DND-41 (cell line): ENCODE results near the gene ACP4.

ENCODE experiments used
- ATAC-seq: fragments of 200-7000 bp; cut with Tn5 transposase; 3 replicates; pipeline ENCODE4 v1.9.1; 2021; ENCODE audit warnings: low read depth; ENCODE audit not compliant: insufficient read depth
- DNase-seq: peaks from one replicate; pipeline ENCODE4 v3.0.0-alpha.2; 2020
- H2AFZ ChIP-seq: 2 replicates; pipeline ENCODE4 v1.6.0; 2012; ENCODE audit warnings: low read depth, low read length
- H3K27ac ChIP-seq: 2 replicates; pipeline ENCODE4 v1.5.1; 2012; ENCODE audit warnings: low read length, inconsistent platforms
- H3K27me3 ChIP-seq: fragments of 200-600 bp; sonication (generic); 2 replicates; pipeline ENCODE4 v1.6.0; 2012; ENCODE audit warnings: low read length, mild to moderate bottlenecking, inconsistent platforms; ENCODE audit not compliant: insufficient read depth, poor library complexity
- H3K36me3 ChIP-seq: 2 replicates; pipeline ENCODE4 v1.5.1; 2012; ENCODE audit warnings: low read length, inconsistent platforms; ENCODE audit not compliant: insufficient read depth
- H3K4me1 ChIP-seq: 2 replicates; pipeline ENCODE4 v1.5.1; 2012; ENCODE audit warnings: mild to moderate bottlenecking, low read length; ENCODE audit not compliant: insufficient read depth
- H3K4me2 ChIP-seq: 2 replicates; pipeline ENCODE4 v1.6.0; 2012; ENCODE audit warnings: mild to moderate bottlenecking, moderate library complexity, low read length, inconsistent platforms; ENCODE audit not compliant: insufficient read depth
- H3K4me3 ChIP-seq, 2 experiments: fragments of 200-600 bp in 1 of 2; shearing (Covaris generic) in 1 of 2; 2 replicates each; pipeline ENCODE4 v1.5.1; 2012 to 2016; ENCODE audit warnings: inconsistent platforms in 2 of 2, low read length in 2 of 2, mild to moderate bottlenecking in 2 of 2, low read depth in 1 of 2, moderate library complexity in 1 of 2
- H3K79me2 ChIP-seq: 2 replicates; pipeline ENCODE4 v1.6.0; 2012; ENCODE audit warnings: low read length, inconsistent platforms; ENCODE audit not compliant: insufficient read depth
- H3K9ac ChIP-seq: 2 replicates; pipeline ENCODE4 v1.6.0; 2012; ENCODE audit warnings: low read depth, mild to moderate bottlenecking, inconsistent platforms, low read length, moderate library complexity
- H3K9me3 ChIP-seq: 2 replicates; pipeline ENCODE4 v1.5.1; 2012; ENCODE audit warnings: low read length, moderate library complexity, mild to moderate bottlenecking, inconsistent platforms; ENCODE audit not compliant: insufficient read depth, severe bottlenecking
- H4K20me1 ChIP-seq: 2 replicates; pipeline ENCODE4 v1.6.0; 2012; ENCODE audit warnings: low read length; ENCODE audit not compliant: insufficient read depth
- EZH2 ChIP-seq: IDR thresholded peaks from 3 replicates; pipeline ENCODE4 v1.6.1; 2012; ENCODE audit warnings: borderline replicate concordance, low read depth, mild to moderate bottlenecking, moderate library complexity, low read length, inconsistent platforms; ENCODE audit not compliant: severe bottlenecking
- TF ChIP-seq, protein P1 (sequence below): IDR thresholded peaks from 2 replicates; pipeline ENCODE4 v1.5.1; 2012; ENCODE audit warnings: borderline replicate concordance, low read length, moderate library complexity, mild to moderate bottlenecking; ENCODE audit not compliant: poor library complexity, severe bottlenecking; ENCODE audit errors: extremely low read depth

The ACP4 gene

DNA sequence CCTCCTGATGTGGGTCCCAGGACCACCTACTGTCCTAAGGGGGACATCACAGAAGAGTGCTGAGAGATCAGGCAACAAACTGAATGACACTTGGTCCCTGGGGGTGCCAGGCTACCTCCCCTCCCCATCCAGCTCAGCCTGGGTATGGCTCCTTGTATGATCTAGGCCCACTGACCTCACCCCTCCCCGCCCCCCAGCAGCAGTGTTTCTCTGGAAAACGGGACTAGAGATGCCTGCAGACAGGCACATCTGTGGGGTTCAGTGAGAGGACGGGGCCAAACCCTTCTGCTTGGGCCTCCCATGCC, 9.3 kb downstream of the ACP4 start:
- Histone ChIP-seq H3K79me2 (peaks cover 69% of the 10 kb centered on the region), H3K27ac (no peak overlapping the region), H3K36me3 (peaks cover 84% of the 10 kb centered on the region), H3K9ac (no peak overlapping the region), H3K27me3 (no peaks in the 10 kb centered on the region), H4K20me1 (peaks cover 91% of the 10 kb centered on the region), H3K4me3 (no peak overlapping the region), H3K9me3 (no peaks in the 10 kb centered on the region), H2AFZ (no peak overlapping the region), H3K4me2 (no peak overlapping the region; the same call in 1 of the 2 replicates), H3K4me1 (peaks cover 29% of the 10 kb centered on the region)
- DNase-seq (no peak), ATAC-seq (no peak)
- TF ChIP-seq, protein P1, sequence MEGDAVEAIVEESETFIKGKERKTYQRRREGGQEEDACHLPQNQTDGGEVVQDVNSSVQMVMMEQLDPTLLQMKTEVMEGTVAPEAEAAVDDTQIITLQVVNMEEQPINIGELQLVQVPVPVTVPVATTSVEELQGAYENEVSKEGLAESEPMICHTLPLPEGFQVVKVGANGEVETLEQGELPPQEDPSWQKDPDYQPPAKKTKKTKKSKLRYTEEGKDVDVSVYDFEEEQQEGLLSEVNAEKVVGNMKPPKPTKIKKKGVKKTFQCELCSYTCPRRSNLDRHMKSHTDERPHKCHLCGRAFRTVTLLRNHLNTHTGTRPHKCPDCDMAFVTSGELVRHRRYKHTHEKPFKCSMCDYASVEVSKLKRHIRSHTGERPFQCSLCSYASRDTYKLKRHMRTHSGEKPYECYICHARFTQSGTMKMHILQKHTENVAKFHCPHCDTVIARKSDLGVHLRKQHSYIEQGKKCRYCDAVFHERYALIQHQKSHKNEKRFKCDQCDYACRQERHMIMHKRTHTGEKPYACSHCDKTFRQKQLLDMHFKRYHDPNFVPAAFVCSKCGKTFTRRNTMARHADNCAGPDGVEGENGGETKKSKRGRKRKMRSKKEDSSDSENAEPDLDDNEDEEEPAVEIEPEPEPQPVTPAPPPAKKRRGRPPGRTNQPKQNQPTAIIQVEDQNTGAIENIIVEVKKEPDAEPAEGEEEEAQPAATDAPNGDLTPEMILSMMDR, result no peak
- no peak for TF ChIP-seq EZH2

DNA sequence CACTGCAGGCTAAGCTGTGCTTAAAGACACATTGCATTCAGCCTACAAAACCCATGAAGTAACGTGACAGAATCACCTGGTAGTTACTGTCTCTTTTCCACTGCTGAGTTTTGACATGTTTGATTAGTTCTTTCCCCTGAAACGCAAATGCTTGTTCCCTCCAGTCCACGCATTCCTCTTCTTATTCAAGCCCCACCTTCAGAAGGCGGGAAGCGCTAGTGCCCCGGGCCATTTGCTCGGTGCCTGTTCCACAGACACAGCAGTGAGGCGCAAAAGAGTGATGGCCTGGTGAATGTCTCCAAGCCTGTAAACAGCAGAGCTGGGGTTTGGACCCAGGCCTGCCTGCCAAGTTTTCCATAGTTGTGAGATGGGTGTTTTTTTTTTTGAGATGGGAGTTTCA, 10.9 kb downstream of the ACP4 start:
- TF ChIP-seq, protein P1, result no peak
- no peak for TF ChIP-seq EZH2
- ATAC-seq (no peak), DNase-seq (no peak)
- Histone ChIP-seq H3K9me3 (no peaks in the 10 kb centered on the region), H3K27me3 (no peaks in the 10 kb centered on the region), H3K79me2 (peaks cover 74% of the 10 kb centered on the region), H3K4me2 (peak overlapping the region; percentile 35), H3K4me1 (peaks cover 39% of the 10 kb centered on the region), H4K20me1 (peaks cover 75% of the 10 kb centered on the region), H3K36me3 (peaks cover 74% of the 10 kb centered on the region), H3K9ac (no peak overlapping the region), H3K4me3 (0 out of 4 replicates have a peak overlapping the region, but pooled peaks of 1 of the 2 experiments have one; percentile 17), H2AFZ (no peak overlapping the region), H3K27ac (no peak overlapping the region)

DNA sequence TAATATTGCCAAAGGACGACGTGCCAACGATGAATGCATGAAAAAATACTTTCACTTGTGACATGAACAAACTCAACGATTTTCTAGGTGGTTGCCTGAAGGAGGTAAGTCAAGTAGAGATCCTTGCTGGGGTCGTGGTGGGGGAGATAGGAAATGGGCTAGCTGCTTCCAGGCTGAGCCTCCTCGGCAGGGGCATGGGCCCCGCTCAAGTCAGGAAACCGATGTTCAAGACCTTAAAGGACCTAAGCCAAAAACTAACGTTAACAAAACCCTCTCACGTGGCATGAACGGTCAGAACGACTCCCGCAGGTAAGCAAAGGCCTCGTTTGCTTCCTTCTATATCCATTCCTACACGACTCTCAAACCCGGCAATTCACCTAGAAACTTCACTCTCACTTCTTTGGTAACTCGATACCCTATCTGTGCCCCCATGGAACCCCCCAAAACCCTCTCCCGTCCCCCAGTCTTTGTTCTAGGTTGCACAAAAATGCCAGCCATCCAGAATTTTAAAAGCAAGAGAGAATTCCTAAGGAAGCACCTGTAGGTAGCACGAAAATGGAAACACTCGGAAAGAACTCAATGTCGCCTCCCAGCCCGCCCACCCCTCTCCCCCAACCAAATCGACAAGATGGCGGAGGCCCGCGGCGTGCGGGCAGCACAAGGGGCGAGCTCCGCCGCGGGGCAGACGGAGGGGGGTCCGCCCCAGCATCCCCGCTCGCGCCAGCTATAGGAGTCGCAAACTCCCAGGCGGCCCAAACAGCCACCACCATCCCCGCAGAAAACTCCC, 13.6 kb downstream of the ACP4 start:
- Histone ChIP-seq H3K4me3 (peak overlapping the region; percentile 80 to 98), H2AFZ (peak overlapping the region; percentile 91), H3K36me3 (peaks cover 46% of the 10 kb centered on the region), H4K20me1 (peaks cover 48% of the 10 kb centered on the region), H3K4me1 (peaks cover 39% of the 10 kb centered on the region), H3K4me2 (peak overlapping the region; percentile 80), H3K27ac (peak overlapping the region; percentile 99), H3K79me2 (peaks cover 58% of the 10 kb centered on the region), H3K9ac (peak overlapping the region; percentile 98), H3K27me3 (no peaks in the 10 kb centered on the region), H3K9me3 (no peaks in the 10 kb centered on the region)
- no peak for DNase-seq
- no peak for TF ChIP-seq EZH2
- TF ChIP-seq, protein P1, result no peak
- peak; percentile 48 for ATAC-seq
